Measurements from ENCODE around the gene CHRNA4. TPM values are rescaled to one million over a fixed set of nuclear protein-coding genes. Genes with fewer than 3 reads are reported as not detected.

Gene CHRNA4
- total RNA-seq, 1 donor from 2014 or later: not detected

GRCh38 chr20:63386491-63386890 is 25.3 kb upstream of the CHRNA4 start:
- Mint-ChIP-seq H3K4me1 (ENCODE audit: unreplicated experiment) (no peaks in the 10 kb centered on the region), H3K27me3 (ENCODE audit: unreplicated experiment) (no peaks in the 10 kb centered on the region), H3K9me3 (ENCODE audit: unreplicated experiment) (peaks cover 26% of the 10 kb centered on the region), H3K36me3 (ENCODE audit: unreplicated experiment) (peaks cover 3% of the 10 kb centered on the region), H3K4me3 (ENCODE audit: unreplicated experiment) (no peak overlapping the region), H3K27ac (ENCODE audit: unreplicated experiment) (no peak overlapping the region)
- TF ChIP-seq CTCF (IDR thresholded peaks at IDR 0.05): no peak
- no peak for DNase-seq (ENCODE audit: extremely low spot score, unreplicated experiment)

GRCh38 chr20:63385819-63386218 is 24.7 kb upstream of the CHRNA4 start:
- Mint-ChIP-seq H3K36me3 (ENCODE audit: unreplicated experiment) (peaks cover 3% of the 10 kb centered on the region), H3K9me3 (ENCODE audit: unreplicated experiment) (peaks cover 26% of the 10 kb centered on the region), H3K4me3 (ENCODE audit: unreplicated experiment) (no peak overlapping the region), H3K27me3 (ENCODE audit: unreplicated experiment) (peaks cover 4% of the 10 kb centered on the region), H3K27ac (ENCODE audit: unreplicated experiment) (no peak overlapping the region), H3K4me1 (ENCODE audit: unreplicated experiment) (no peaks in the 10 kb centered on the region)
- no peak for DNase-seq (ENCODE audit: extremely low spot score, unreplicated experiment)
- TF ChIP-seq CTCF (IDR thresholded peaks at IDR 0.05): no peak

- Mint-ChIP-seq H3K27me3 (ENCODE audit: unreplicated experiment) (peaks cover 4% of the 10 kb centered on the region), H3K4me1 (ENCODE audit: unreplicated experiment) (no peaks in the 10 kb centered on the region), H3K27ac (ENCODE audit: unreplicated experiment) (no peak overlapping the region), H3K36me3 (ENCODE audit: unreplicated experiment) (peaks cover 3% of the 10 kb centered on the region), H3K4me3 (ENCODE audit: unreplicated experiment) (no peak overlapping the region), H3K9me3 (ENCODE audit: unreplicated experiment) (peaks cover 21% of the 10 kb centered on the region)
- TF ChIP-seq CTCF (IDR thresholded peaks at IDR 0.05): no peak
- no peak for DNase-seq (ENCODE audit: extremely low spot score, unreplicated experiment)
These were observed 23.2 kb upstream of the CHRNA4 start for GRCh38 chr20:63384336-63384735.

GRCh38 chr20:63383556-63383955 is 22.4 kb upstream of the CHRNA4 start:
- Mint-ChIP-seq H3K27ac (ENCODE audit: unreplicated experiment) (no peak overlapping the region), H3K4me1 (ENCODE audit: unreplicated experiment) (no peaks in the 10 kb centered on the region)
- TF ChIP-seq CTCF (IDR thresholded peaks at IDR 0.05): no peak

GRCh38 chr20:63382551-63383300 is 21.6 kb upstream of the CHRNA4 start:
- no peak for TF ChIP-seq CTCF (IDR thresholded peaks at IDR 0.05)
- DNase-seq (ENCODE audit: extremely low spot score, unreplicated experiment): no peak
- H3K4me1 Mint-ChIP-seq (ENCODE audit: unreplicated experiment): no peaks in the 10 kb centered on the region
- peaks cover 3% of the 10 kb centered on the region for H3K36me3 Mint-ChIP-seq (ENCODE audit: unreplicated experiment)
- H3K9me3 Mint-ChIP-seq (ENCODE audit: unreplicated experiment): peaks cover 21% of the 10 kb centered on the region
- peaks cover 18% of the 10 kb centered on the region for H3K27me3 Mint-ChIP-seq (ENCODE audit: unreplicated experiment)
- H3K27ac Mint-ChIP-seq (ENCODE audit: unreplicated experiment): no peak overlapping the region
- H3K4me3 Mint-ChIP-seq (ENCODE audit: unreplicated experiment): no peak overlapping the region

More at GRCh38 chr20:63383556-63383955, 22.4 kb upstream of the CHRNA4 start:
- Mint-ChIP-seq H3K9me3 (ENCODE audit: unreplicated experiment) (peaks cover 21% of the 10 kb centered on the region), H3K4me3 (ENCODE audit: unreplicated experiment) (no peak overlapping the region), H3K36me3 (ENCODE audit: unreplicated experiment) (peaks cover 3% of the 10 kb centered on the region), H3K27me3 (ENCODE audit: unreplicated experiment) (peaks cover 10% of the 10 kb centered on the region)
- DNase-seq (ENCODE audit: extremely low spot score, unreplicated experiment): no peak
